WERI-Rb-1 (cell line): ENCODE data around the gene RTN4RL1.

Experiments
- DNase-seq: peaks from one replicate; pipeline ENCODE4 v3.0.0-alpha.2; 2020
- H3K27ac ChIP-seq: fragments of 250-450 bp; sonication (Bioruptor Pico); 2 replicates; pipeline ENCODE4 v1.5.1; 2020; ENCODE audit warnings: mild to moderate bottlenecking, moderate library complexity
- H3K27me3 ChIP-seq: fragments of 250-450 bp; sonication (Bioruptor Pico); 2 replicates; pipeline ENCODE4 v1.5.1; 2021; ENCODE audit warnings: mild to moderate bottlenecking, low read depth, moderate library complexity; ENCODE audit not compliant: insufficient read depth, severe bottlenecking
- H3K36me3 ChIP-seq: fragments of 250-450 bp; sonication (Bioruptor Pico); 2 replicates; pipeline ENCODE4 v1.5.1; 2020; ENCODE audit warnings: mild to moderate bottlenecking, moderate library complexity
- H3K4me3 ChIP-seq: 2 replicates; pipeline ENCODE4 v1.5.1; 2011; ENCODE audit warnings: low read depth, mild to moderate bottlenecking, control low read depth, low read length
- H3K9me3 ChIP-seq: fragments of 250-450 bp; sonication (Bioruptor Pico); 2 replicates; pipeline ENCODE4 v1.5.1; 2021; ENCODE audit warnings: mild to moderate bottlenecking, moderate library complexity; ENCODE audit not compliant: severe bottlenecking
- TF ChIP-seq, protein P1 (sequence below): IDR thresholded peaks from 2 replicates; pipeline ENCODE4 v1.5.1; 2011; ENCODE audit warnings: low read depth, mild to moderate bottlenecking, control low read depth, inconsistent platforms, low read length

The RTN4RL1 gene

DNA sequence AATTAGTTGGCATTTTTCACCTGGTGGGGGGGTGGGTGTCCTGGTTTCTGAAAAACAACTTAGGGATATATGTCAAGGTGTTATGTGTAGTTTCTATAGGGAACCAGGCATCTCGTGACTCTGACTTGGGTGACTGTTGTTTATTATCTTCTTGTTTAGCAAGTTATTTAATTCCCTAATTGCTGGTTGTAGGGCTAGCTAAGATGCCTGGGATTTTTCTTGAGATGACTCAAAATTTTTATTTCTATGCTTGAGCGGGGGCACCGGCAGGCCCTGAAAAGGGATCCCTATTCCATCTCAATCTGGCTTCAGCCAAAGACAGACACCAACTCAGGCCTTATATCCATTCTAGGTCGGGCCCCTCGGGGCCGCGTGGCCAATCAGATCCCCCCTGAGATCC is 8.0 kb upstream of the RTN4RL1 start:
- no peaks in the 10 kb centered on the region for H3K9me3 ChIP-seq
- peak overlapping the region; percentile 42 for H3K27ac ChIP-seq
- H3K27me3 ChIP-seq: no peaks in the 10 kb centered on the region
- H3K4me3 ChIP-seq: no peak overlapping the region
- no peak for DNase-seq
- TF ChIP-seq, protein P1, sequence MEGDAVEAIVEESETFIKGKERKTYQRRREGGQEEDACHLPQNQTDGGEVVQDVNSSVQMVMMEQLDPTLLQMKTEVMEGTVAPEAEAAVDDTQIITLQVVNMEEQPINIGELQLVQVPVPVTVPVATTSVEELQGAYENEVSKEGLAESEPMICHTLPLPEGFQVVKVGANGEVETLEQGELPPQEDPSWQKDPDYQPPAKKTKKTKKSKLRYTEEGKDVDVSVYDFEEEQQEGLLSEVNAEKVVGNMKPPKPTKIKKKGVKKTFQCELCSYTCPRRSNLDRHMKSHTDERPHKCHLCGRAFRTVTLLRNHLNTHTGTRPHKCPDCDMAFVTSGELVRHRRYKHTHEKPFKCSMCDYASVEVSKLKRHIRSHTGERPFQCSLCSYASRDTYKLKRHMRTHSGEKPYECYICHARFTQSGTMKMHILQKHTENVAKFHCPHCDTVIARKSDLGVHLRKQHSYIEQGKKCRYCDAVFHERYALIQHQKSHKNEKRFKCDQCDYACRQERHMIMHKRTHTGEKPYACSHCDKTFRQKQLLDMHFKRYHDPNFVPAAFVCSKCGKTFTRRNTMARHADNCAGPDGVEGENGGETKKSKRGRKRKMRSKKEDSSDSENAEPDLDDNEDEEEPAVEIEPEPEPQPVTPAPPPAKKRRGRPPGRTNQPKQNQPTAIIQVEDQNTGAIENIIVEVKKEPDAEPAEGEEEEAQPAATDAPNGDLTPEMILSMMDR: no peak
- H3K36me3 ChIP-seq: peaks cover 18% of the 10 kb centered on the region

GRCh38 chr17:2030779-2031163 is 5.6 kb upstream of the RTN4RL1 start:
- Histone ChIP-seq H3K27me3 (no peaks in the 10 kb centered on the region), H3K36me3 (peaks cover 7% of the 10 kb centered on the region; the same call in 1 of the 2 replicates), H3K27ac (peak overlapping the region; percentile 77), H3K9me3 (no peaks in the 10 kb centered on the region), H3K4me3 (peak overlapping the region; percentile 92)
- peak; percentile 87 for DNase-seq
- TF ChIP-seq, protein P1: peak; percentile 75

DNA sequence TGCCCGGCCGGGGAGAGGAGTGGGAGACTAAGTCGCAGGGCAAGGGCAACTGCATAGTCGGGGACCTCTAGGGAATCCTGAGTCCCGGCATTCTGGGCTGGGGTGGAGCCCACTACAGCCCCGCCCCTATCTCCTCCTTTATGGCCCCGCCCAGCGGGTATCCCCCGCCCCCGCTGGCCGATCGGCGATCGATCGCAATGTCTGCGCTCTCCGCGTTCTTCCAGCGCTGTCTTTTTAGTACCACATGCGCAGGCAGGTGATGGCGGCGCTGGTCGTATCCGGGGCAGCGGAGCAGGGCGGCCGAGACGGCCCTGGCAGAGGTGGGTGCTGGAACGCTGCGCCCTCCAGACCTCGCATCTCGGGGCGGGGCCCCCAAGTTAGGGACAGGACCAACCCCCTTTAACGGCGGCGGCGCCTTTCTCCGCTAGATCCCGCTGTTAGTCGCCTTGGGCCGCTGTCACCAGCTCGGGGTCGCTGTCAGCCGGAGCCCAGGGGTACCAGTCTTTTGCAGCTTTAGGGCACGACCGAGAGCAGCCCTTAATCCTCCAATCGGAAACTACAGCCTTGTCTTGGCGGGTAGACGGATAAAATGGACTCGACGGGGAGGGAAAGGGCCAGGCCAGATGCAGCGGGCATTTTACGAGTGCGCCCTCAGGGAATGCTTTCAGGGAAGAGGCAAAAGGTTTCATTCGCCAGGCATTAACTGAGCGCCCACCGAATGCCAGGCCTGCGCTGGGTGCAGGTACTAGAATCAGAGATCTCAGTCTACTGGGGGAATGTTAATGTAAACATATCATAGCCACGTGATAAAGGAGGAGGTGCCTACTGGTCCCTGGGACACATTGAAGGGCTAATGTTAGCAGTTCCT is 5.0 kb upstream of the RTN4RL1 start, which contains the start of gene DPH1:
Gene DPH1, plus strand, starts transcription at position 243 of the 868 bp plus-strand sequence. Its CDS starts 17 bp downstream, at position 260.
- H3K9me3 ChIP-seq: no peaks in the 10 kb centered on the region
- H3K4me3 ChIP-seq: peak within 1 kb of the TSS; percentile 92
- H3K27me3 ChIP-seq: no peaks in the 10 kb centered on the region
- TF ChIP-seq, protein P1: no peak
- peak within 1 kb of the TSS; percentile 77 for H3K27ac ChIP-seq
- peak; percentile 86 for DNase-seq
- H3K36me3 ChIP-seq: peaks cover 7% of the 10 kb centered on the region; the same call in 1 of the 2 replicates

- Histone ChIP-seq H3K9me3 (no peaks in the 10 kb centered on the region), H3K27ac (no peak overlapping the region), H3K4me3 (no peak overlapping the region), H3K36me3 (peaks cover 7% of the 10 kb centered on the region; the same call in 1 of the 2 replicates), H3K27me3 (no peaks in the 10 kb centered on the region)
- DNase-seq: no peak
- TF ChIP-seq, protein P1: no peak
Measured at GRCh38 chr17:2028737-2029136, 3.6 kb upstream of the RTN4RL1 start.

GRCh38 chr17:2028234-2028614 is 3.1 kb upstream of the RTN4RL1 start:
- DNase-seq: no peak
- TF ChIP-seq, protein P1: no peak

More at GRCh38 chr17:2028234-2028614, 3.1 kb upstream of the RTN4RL1 start:
- no peak overlapping the region for H3K27ac ChIP-seq
- H3K36me3 ChIP-seq: peaks cover 7% of the 10 kb centered on the region; the same call in 1 of the 2 replicates
- H3K4me3 ChIP-seq: no peak overlapping the region
- no peaks in the 10 kb centered on the region for H3K27me3 ChIP-seq
- H3K9me3 ChIP-seq: no peaks in the 10 kb centered on the region
